H1 (cell line): ENCODE data around the gene ADAMTS9. TPM values are rescaled to one million over a fixed set of nuclear protein-coding genes. Genes with fewer than 3 reads are reported as not detected.

Experiments used
- BRCA1 ChIP-seq: IDR thresholded peaks from 2 replicates; pipeline ENCODE4 v1.6.1; 2012; ENCODE audit warnings: low read depth, low read length, improper control_type of control experiment
- CBX5 ChIP-seq: fragments of 300-800, 300-1000 bp; sonication (generic); IDR thresholded peaks from 2 replicates; pipeline ENCODE4 v1.7.1; 2016; ENCODE audit warnings: antibody characterized with exemption, low read length, low read depth
- RXRA ChIP-seq: IDR thresholded peaks from 2 replicates; pipeline ENCODE4 v1.6.1; 2011; ENCODE audit warnings: low read depth, mild to moderate bottlenecking, low read length, moderate library complexity; ENCODE audit not compliant: insufficient read depth
- SP4 ChIP-seq: IDR thresholded peaks from 2 replicates; pipeline ENCODE4 v1.6.1; 2012; ENCODE audit warnings: low read length, inconsistent platforms
- SUZ12 ChIP-seq: fragments of 200-600 bp; sonication (generic); IDR thresholded peaks from 2 replicates; pipeline ENCODE4 v1.6.1; 2012; ENCODE audit warnings: mild to moderate bottlenecking, inconsistent platforms, low read length, moderate library complexity, mixed read lengths
- polyA plus RNA-seq, 7 experiments: library from polyadenylated mRNA; depleted of rRNA in 3 of 7; stranded (reverse) in 5 of 7; unstranded in 2 of 7; fragments of >200 nt in 5 of 7; fragments of 200-250 nt in 2 of 7; gene quantifications; 1 replicate in 5 of 7; 2 replicates in 1 of 7; 4 replicates in 1 of 7; pipeline versions ENCODE4 v1.2.1 to v1.2.3, GENCODE V29; 2011 to 2013; ENCODE audit warnings: missing spikeins in 2 of 7, mixed read lengths in 2 of 7
- total RNA-seq: library from RNA; stranded (reverse); fragmentation: NEBNext Ultra II Directional; extraction: Animal tissue kit (Norgen Biotek cat#: 25700); gene quantifications from 2 replicates; pipeline ENCODE4 v1.2.1, GENCODE V29; 2021

The ADAMTS9 gene
- total and polyA plus RNA-seq, 2 of the 8 experiments (the other 6 are each of a cell fraction or from before 2014, with no cell fraction given) = 0.20 to 0.41 TPM

- TF ChIP-seq SUZ12 = no peak
- TF ChIP-seq BRCA1 = no peak
- no peak for TF ChIP-seq RXRA
- no peak for TF ChIP-seq SP4
- no peak for TF ChIP-seq CBX5
These were observed 127.0 kb downstream of the ADAMTS9 start (continued) for GRCh38 chr3:64560791-64561190.
